GM23338 (cell line): ENCODE measurements around the gene ZNF628. TPM values are rescaled to one million over a fixed set of nuclear protein-coding genes. Genes with fewer than 3 reads are reported as not detected.

Experiments
- ATAC-seq: fragments of 200-7000 bp; cut with Tn5 transposase; 3 replicates; pipeline ENCODE4 v1.9.1; 2020
- DNase-seq: peaks from one replicate; pipeline ENCODE4 v3.0.0-alpha.2; 2015; ENCODE audit warnings: low spot score
- H2AFZ ChIP-seq: fragments of 200-600 bp; sonication (generic); 2 replicates; pipeline ENCODE4 v1.8.0; 2016; ENCODE audit warnings: antibody characterized with exemption, mild to moderate bottlenecking, moderate library complexity
- H3F3A ChIP-seq: fragments of 200-600 bp; sonication (generic); replicated peaks from 2 replicates; pipeline ENCODE4 v1.8.0; 2017; ENCODE audit warnings: antibody characterized with exemption, mixed run types, low read depth
- H3K27ac ChIP-seq: fragments of 200-600 bp; sonication (generic); 2 replicates; pipeline ENCODE4 v1.6.1; 2016; ENCODE audit warnings: low read depth
- H3K27me3 ChIP-seq: fragments of 200-600 bp; sonication (generic); 2 replicates; pipeline ENCODE4 v1.8.0; 2016; ENCODE audit warnings: mild to moderate bottlenecking, mixed run types, moderate library complexity; ENCODE audit not compliant: insufficient read depth
- H3K36me3 ChIP-seq: fragments of 200-600 bp; sonication (generic); 2 replicates; pipeline ENCODE4 v1.8.0; 2016; ENCODE audit warnings: mild to moderate bottlenecking; ENCODE audit not compliant: insufficient read depth
- H3K4me1 ChIP-seq: fragments of 200-600 bp; sonication (generic); 2 replicates; pipeline ENCODE4 v1.8.0; 2016; ENCODE audit warnings: mild to moderate bottlenecking, moderate library complexity; ENCODE audit not compliant: insufficient read depth
- H3K4me2 ChIP-seq: fragments of 200-600 bp; sonication (generic); 2 replicates; pipeline ENCODE4 v1.7.1; 2017; ENCODE audit warnings: mixed run types
- H3K4me3 ChIP-seq: fragments of 200-600 bp; sonication (generic); 2 replicates; pipeline ENCODE4 v1.6.1; 2016; ENCODE audit warnings: mixed run types
- H3K79me2 ChIP-seq: fragments of 200-600 bp; sonication (generic); replicated peaks from 2 replicates; pipeline ENCODE4 v1.8.0; 2017; ENCODE audit warnings: mild to moderate bottlenecking; ENCODE audit not compliant: insufficient read depth
- H3K9me2 ChIP-seq: fragments of 200-600 bp; sonication (generic); 2 replicates; pipeline ENCODE4 v1.8.0; 2017; ENCODE audit not compliant: insufficient read depth
- H4K20me1 ChIP-seq: fragments of 200-600 bp; sonication (generic); replicated peaks from 2 replicates; pipeline ENCODE4 v1.8.0; 2017; ENCODE audit warnings: mild to moderate bottlenecking; ENCODE audit not compliant: insufficient read depth
- H3K27ac Mint-ChIP-seq: 2 replicates; pipeline ENCODE4 v1.8.0; 2020; ENCODE audit warnings: inconsistent platforms, mild to moderate bottlenecking, moderate library complexity, mixed read lengths
- H3K27me3 Mint-ChIP-seq: 3 replicates; pipeline ENCODE4 v1.8.0; 2022; ENCODE audit warnings: low read depth, mild to moderate bottlenecking, moderate library complexity, mixed read lengths, inconsistent platforms; ENCODE audit not compliant: insufficient read depth, poor library complexity
- H3K36me3 Mint-ChIP-seq: 3 replicates; pipeline ENCODE4 v1.8.0; 2021; ENCODE audit warnings: low read depth, mild to moderate bottlenecking, inconsistent platforms, moderate library complexity, mixed read lengths
- H3K4me1 Mint-ChIP-seq: 3 replicates; pipeline ENCODE4 v1.8.0; 2020; ENCODE audit warnings: mild to moderate bottlenecking, inconsistent platforms, mixed read lengths
- H3K4me3 Mint-ChIP-seq: 3 replicates; pipeline ENCODE4 v1.8.0; 2021; ENCODE audit warnings: moderate library complexity, mild to moderate bottlenecking, inconsistent platforms, mixed read lengths
- H3K9me3 Mint-ChIP-seq: 3 replicates; pipeline ENCODE4 v1.8.0; 2020; ENCODE audit warnings: moderate library complexity, mild to moderate bottlenecking, inconsistent platforms, mixed read lengths
- CTCF ChIP-seq, 2 experiments: fragments of 200-600 bp in 1 of 2; sonication (generic) in 1 of 2; conservative IDR thresholded peaks; 2 replicates each; pipeline versions ENCODE4 v1.5.1 to v1.6.1; 2016 to 2017; ENCODE audit warnings: antibody characterized with exemption in 2 of 2, low read depth in 2 of 2, mild to moderate bottlenecking in 2 of 2, moderate library complexity in 1 of 2
- EZH2phosphoT487 ChIP-seq: fragments of 200-600 bp; sonication (generic); IDR thresholded peaks from one replicate; pipeline ENCODE4 v1.8.1; 2018; ENCODE audit warnings: antibody characterized with exemption; ENCODE audit not compliant: unreplicated experiment
- NANOG ChIP-seq: IDR thresholded peaks from 2 replicates; pipeline ENCODE4 v1.6.1; 2016; ENCODE audit warnings: antibody characterized with exemption, borderline replicate concordance
- POLR2AphosphoS5 ChIP-seq: IDR thresholded peaks from 2 replicates; pipeline ENCODE4 v1.6.1; 2016; ENCODE audit warnings: antibody characterized with exemption, low read depth
- STAT1 ChIP-seq: IDR thresholded peaks from one replicate; pipeline ENCODE4 v1.6.1; 2016; ENCODE audit warnings: antibody characterized with exemption; ENCODE audit not compliant: unreplicated experiment
- ZNF114 ChIP-seq: fragments of 250-450 bp; sonication (Bioruptor Pico); IDR thresholded peaks from 2 replicates; pipeline ENCODE4 v1.5.0; 2020; ENCODE audit warnings: mild to moderate bottlenecking, moderate library complexity
- polyA plus RNA-seq: library from polyadenylated mRNA; unstranded; fragments of >200 nt; fragmentation: Nextera tagmentation; extraction: Ambion mirVana; gene quantifications from 2 replicates; pipeline ENCODE4 v1.2.1, GENCODE V29; 2016
- total RNA-seq: library from RNA; depleted of rRNA; stranded (reverse); fragments of >200 nt; shearing (Covaris generic); gene quantifications from 2 replicates; pipeline ENCODE4 v1.2.3, GENCODE V29; 2014

The ZNF628 gene
- total and polyA plus RNA-seq, 2 experiments from 2014 or later, result 4.9 to 10.7 TPM

- peaks cover 14% of the 10 kb centered on the region for H3K79me2 ChIP-seq
- H2AFZ ChIP-seq, result peak overlapping the region; percentile 76; the same call in 1 of the 2 replicates
- H4K20me1 ChIP-seq, result no peaks in the 10 kb centered on the region; the same call in 1 of the 2 replicates
- DNase-seq (no peak), ATAC-seq (no peak)
- H3K4me3 ChIP-seq, result 0 out of 2 replicates have a peak overlapping the region, but pooled peaks have one; percentile 32
- Mint-ChIP-seq H3K27ac (0 out of 2 replicates have a peak overlapping the region, but pooled peaks have one; percentile 14), H3K36me3 (peaks cover 2% of the 10 kb centered on the region; the same call in 1 of the 3 replicates), H3K9me3 (peaks cover 3% of the 10 kb centered on the region; the same call in 1 of the 3 replicates), H3K27me3 (peaks cover 21% of the 10 kb centered on the region), H3K4me3 (no peak overlapping the region), H3K4me1 (peaks cover 29% of the 10 kb centered on the region)
- peak overlapping the region; percentile 71 for H3K4me2 ChIP-seq
- no peaks in the 10 kb centered on the region for H3K9me2 ChIP-seq
- H3K27me3 ChIP-seq, result no peaks in the 10 kb centered on the region
- H3F3A ChIP-seq, result peaks cover 24% of the 10 kb centered on the region; the same call in 1 of the 2 replicates
- H3K36me3 ChIP-seq, result no peaks in the 10 kb centered on the region
- H3K4me1 ChIP-seq, result peaks cover 22% of the 10 kb centered on the region
- H3K27ac ChIP-seq, result no peak overlapping the region
- TF ChIP-seq EZH2phosphoT487 (no peak), CTCF (conservative IDR thresholded peaks at IDR 0.05; ENCODE audit: low read depth in 2 of 2) (no peak)
Measured at GRCh38 chr19:55464039-55464661, 12.3 kb upstream of the ZNF628 start.

- Mint-ChIP-seq H3K4me3 (no peak within 1 kb of the TSS), H3K4me1 (peaks cover 27% of the 10 kb centered on the region), H3K27me3 (peaks cover 21% of the 10 kb centered on the region), H3K27ac (0 out of 2 replicates have a peak within 1 kb of the TSS, but pooled peaks have one; percentile 14), H3K9me3 (peaks cover 3% of the 10 kb centered on the region; the same call in 1 of the 3 replicates), H3K36me3 (peaks cover 2% of the 10 kb centered on the region; the same call in 1 of the 3 replicates)
- H4K20me1 ChIP-seq, result no peaks in the 10 kb centered on the region; the same call in 1 of the 2 replicates
- no peaks in the 10 kb centered on the region for H3K36me3 ChIP-seq
- H3K79me2 ChIP-seq, result peaks cover 9% of the 10 kb centered on the region
- peak within 1 kb of the TSS; percentile 76; the same call in 1 of the 2 replicates for H2AFZ ChIP-seq
- H3K27me3 ChIP-seq, result no peaks in the 10 kb centered on the region
- no peak within 1 kb of the TSS for H3K27ac ChIP-seq
- no peaks in the 10 kb centered on the region for H3K9me2 ChIP-seq
- ATAC-seq, result no peak
- H3K4me2 ChIP-seq, result peak within 1 kb of the TSS; percentile 71
- H3F3A ChIP-seq, result peaks cover 24% of the 10 kb centered on the region; the same call in 1 of the 2 replicates
- H3K4me1 ChIP-seq, result peaks cover 22% of the 10 kb centered on the region
- DNase-seq, result no peak
- no peak for TF ChIP-seq STAT1
- no peak for TF ChIP-seq ZNF114 (CRISPR knock-in tag)
- peak; percentile 29; the same call in 1 of the 2 replicates for TF ChIP-seq NANOG
- no peak for TF ChIP-seq POLR2AphosphoS5
- 0 out of 2 replicates have a peak within 1 kb of the TSS, but pooled peaks have one; percentile 32 for H3K4me3 ChIP-seq
Measured at GRCh38 chr19:55464662-55465054, 11.8 kb upstream of the ZNF628 start, which contains the start of gene C19orf85. Gene C19orf85 (minus strand): TSS chr19:55464751. CDS start chr19:55464554, 197 bp downstream.
